ENCODE data around the gene GAB2. TPM values are rescaled to one million over a fixed set of nuclear protein-coding genes. Genes with fewer than 3 reads are reported as not detected.

Gene GAB2
- total and polyA plus RNA-seq, 5 experiments from 2014 or later = 0.16 to 3.0 (median 1.0) TPM; not detected in 1

DNA sequence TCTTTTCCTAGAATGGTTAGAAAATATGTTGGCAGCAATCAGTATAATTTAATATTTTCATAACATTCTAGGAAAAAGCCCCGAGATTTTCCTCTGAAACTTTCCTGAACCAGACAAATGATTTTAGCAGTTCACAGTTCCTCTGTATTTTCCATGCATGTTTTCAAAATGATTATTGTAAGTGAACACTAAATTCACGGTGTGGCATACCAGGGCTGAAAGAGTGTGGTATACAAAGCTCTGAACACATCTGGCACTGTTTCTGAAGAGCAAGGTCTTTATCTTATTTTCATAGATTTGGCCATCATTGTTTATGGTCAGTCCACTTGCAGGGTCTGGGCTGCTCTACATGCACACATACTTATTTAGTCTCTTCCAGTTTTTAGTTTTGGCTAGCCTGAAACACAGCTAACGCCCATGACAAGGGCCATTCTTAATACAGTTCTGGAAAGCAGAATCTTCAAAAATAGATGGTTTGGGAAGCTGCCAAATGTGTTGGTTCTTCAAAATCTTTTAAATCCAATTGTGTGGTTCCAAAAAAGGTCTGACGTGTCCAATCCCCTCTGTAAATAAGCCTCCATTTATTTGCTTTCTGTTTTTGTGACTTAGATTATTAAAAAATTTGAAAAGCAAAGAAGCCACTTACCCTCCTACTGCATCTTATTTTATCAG, 7.9 kb upstream of the GAB2 start:
- peak overlapping the region in 1 of 10 donors; percentile 10 for H3K27ac Mint-ChIP-seq
- peaks cover 0 to 43% (median 2%) of the 10 kb centered on the region in 4 donors for H3K4me1 Mint-ChIP-seq
- no peak overlapping the region for H3K4me3 Mint-ChIP-seq
- DNase-seq = no peak
- H3K36me3 Mint-ChIP-seq = peaks cover 0 to 8% (median 8%) of the 10 kb centered on the region in 3 donors
- ATAC-seq = no peak
- H3K27me3 Mint-ChIP-seq = peaks cover 1 to 25% (median 14%) of the 10 kb centered on the region in 5 donors
- POLR2A ChIA-PET = no interaction called here
- no peaks in the 10 kb centered on the region for H3K9me3 Mint-ChIP-seq

DNA sequence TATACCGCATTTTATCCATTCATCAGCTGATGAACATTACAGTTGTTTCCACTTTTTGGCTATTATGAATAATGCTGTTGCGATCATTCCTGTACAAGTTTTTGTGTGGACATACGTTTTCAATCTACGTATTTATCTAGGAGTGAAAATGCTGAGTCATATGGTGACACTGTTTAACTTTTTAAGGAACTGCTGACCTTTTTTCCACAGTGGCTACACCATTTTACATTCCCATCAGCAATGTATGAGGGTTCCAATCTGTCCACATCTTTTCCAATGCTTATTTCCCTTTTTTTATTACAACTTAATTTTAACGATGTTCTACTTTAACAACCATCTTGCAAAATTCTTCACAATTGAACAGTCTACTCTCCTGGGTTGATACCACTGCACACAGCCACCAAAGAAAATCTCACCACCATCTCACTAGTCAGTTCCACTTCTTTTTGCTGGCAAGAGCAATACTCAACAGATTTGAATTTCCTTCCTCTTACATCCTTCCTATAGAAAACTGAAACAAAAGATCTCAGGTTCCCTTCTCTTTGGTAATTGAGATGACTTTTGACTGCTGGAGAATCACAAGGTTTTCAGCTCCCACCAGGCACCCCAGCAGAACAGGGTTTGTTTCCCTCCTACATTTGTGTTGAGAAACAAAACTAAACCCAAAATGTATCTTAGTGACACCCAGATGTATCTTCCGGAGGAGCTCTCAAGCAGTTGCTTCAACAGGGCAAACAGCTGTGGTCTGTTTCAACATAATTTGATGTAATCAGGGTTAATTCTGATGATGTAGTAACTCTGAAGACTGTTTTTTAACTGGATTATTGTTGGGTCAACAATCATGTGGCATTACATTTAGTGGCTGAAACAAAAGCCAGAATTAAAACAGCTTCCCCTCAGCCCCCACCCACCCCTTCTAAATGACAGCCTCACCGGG, 7.0 kb upstream of the GAB2 start:
- POLR2A ChIA-PET = no interaction called here
- no peaks in the 10 kb centered on the region for H3K9me3 Mint-ChIP-seq
- peaks cover 0 to 45% (median 5%) of the 10 kb centered on the region in 4 donors for H3K4me1 Mint-ChIP-seq
- H3K36me3 Mint-ChIP-seq = peaks cover 0 to 5% (median 3%) of the 10 kb centered on the region in 3 donors
- peaks cover 6 to 34% (median 19%) of the 10 kb centered on the region in 5 donors for H3K27me3 Mint-ChIP-seq
- H3K27ac Mint-ChIP-seq = peak overlapping the region in 1 of 10 donors; percentile 1
- peak overlapping the region in 1 of 10 donors; percentile 56 for H3K4me3 Mint-ChIP-seq
- ATAC-seq (no peak), DNase-seq (no peak)

DNA sequence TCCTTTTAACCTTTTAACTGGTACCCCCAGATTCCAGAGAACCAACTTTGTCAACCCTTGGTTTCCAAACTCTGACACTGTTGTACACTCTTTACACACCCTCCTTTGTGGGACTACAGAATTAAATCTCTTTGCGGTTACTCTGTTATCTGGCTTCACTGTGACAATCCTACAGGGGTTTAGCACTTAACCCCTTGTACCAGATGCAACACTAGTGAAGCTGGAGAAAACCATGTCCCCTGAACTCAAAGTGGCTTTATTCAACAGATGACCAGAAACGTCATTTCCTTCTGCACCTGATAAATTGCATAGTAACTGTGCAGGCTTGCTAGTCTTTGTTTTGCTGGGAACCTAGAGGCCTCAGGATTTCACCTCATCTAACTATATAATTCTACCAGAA, 5.6 kb upstream of the GAB2 start:
- Mint-ChIP-seq H3K27me3 (peaks cover 13 to 45% (median 23%) of the 10 kb centered on the region in 5 donors), H3K36me3 (peaks cover 0 to 3% (median 3%) of the 10 kb centered on the region in 3 donors), H3K4me3 (no peak overlapping the region), H3K9me3 (no peaks in the 10 kb centered on the region), H3K4me1 (peaks cover 6 to 47% (median 10%) of the 10 kb centered on the region in 4 donors), H3K27ac (no peak overlapping the region)
- DNase-seq (no peak), ATAC-seq (no peak)
- POLR2A ChIA-PET = no interaction called here

DNA sequence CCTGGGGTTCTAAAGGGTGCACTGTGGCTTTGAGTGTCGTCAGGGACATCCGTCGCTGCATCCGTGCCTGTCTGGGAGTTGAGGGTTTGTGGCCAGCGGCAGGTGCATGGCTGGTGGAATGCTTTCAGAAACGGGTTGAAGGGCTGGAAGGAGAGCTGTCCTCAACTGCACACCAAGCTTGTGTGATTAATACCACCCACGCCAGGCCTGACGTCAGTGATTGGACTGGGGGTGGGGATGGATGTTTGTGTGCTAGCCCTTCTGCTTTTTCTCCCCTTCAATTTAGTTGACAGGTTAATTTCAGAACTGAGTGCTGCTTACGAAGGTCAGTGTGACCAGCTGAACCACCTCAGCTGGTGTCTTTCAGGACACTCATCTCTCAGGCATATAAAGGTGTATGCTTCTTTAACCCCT, 3.2 kb upstream of the GAB2 start:
- peak in 4 of 10 donors; percentile 1 to 71 (median 21) for DNase-seq
- ATAC-seq = no peak
- Mint-ChIP-seq H3K9me3 (no peaks in the 10 kb centered on the region), H3K36me3 (peaks cover 0 to 3% (median 0%) of the 10 kb centered on the region in 3 donors), H3K27me3 (peaks cover 13 to 45% (median 23%) of the 10 kb centered on the region in 5 donors), H3K4me1 (peaks cover 16 to 54% (median 18%) of the 10 kb centered on the region in 4 donors), H3K27ac (peak overlapping the region in 1 of 10 donors; percentile 4), H3K4me3 (peak overlapping the region in 2 of 10 donors; percentile 2 to 70)
- POLR2A ChIA-PET = no interaction called here

DNA sequence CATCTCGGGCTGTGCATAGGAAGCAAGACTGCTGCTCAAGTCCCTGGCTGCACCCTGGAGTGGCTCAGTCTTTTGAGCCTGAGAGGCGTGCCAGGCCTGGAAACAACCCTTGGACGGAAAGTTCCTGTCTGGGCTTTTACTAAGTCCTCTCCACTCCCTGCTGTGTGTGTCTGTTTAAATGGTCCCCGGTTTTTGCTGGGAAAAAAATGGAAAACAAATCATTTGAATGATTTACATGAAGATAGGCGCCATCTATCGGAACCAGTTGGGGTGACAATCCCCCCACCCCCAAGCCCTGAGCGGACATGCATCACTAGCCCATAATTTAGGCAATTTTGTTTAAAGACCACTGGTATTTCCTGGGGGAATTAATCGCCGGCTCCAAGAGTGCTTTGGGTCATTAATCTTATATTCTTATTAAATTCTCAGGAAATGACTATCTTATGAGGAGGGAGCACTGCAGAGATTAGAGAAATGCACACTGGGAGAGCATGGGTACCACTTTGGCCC, 2.7 kb upstream of the GAB2 start:
- H3K4me1 Mint-ChIP-seq = peaks cover 16 to 55% (median 18%) of the 10 kb centered on the region in 4 donors

DNA sequence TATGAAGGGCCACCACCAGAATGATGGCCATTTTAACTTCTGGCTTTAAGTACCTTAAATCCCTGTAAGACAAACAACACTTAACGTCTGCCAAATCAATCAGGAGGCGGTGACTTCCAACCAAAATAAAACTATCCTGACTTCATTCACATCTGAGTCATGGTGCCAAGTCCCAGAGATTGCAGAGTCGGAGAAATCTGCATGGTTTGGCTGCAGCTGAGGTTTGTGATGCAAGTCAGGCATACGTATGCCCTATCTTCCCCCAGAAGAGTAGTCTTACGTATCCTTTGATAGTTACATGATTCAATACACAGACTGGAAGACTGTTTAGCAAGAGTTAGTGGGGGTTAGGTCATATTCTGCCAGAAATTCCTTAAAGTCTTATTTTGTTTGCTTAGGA, 1.7 kb upstream of the GAB2 start:
- Mint-ChIP-seq H3K4me1 (peaks cover 16 to 54% (median 18%) of the 10 kb centered on the region in 4 donors), H3K27ac (peak overlapping the region in 1 of 10 donors; percentile 48), H3K4me3 (peak overlapping the region in 6 of 10 donors; percentile 10 to 89 (median 83)), H3K36me3 (no peaks in the 10 kb centered on the region), H3K27me3 (peaks cover 13 to 45% (median 23%) of the 10 kb centered on the region in 5 donors), H3K9me3 (no peaks in the 10 kb centered on the region)
- ATAC-seq (no peak), DNase-seq (no peak)
- POLR2A ChIA-PET = interaction anchor here (1.1 to 3.6 kb wide), 2 partner anchors 155 to 425 kb away, joined by 3 to 15 read pairs; partner anchors contain the start of genes INTS4 and NARS2

More for the DNA sequence above, 2.7 kb upstream of the GAB2 start:
- no peak for ATAC-seq
- peak overlapping the region in 3 of 10 donors; percentile 4 to 40 (median 15) for H3K27ac Mint-ChIP-seq
- peak in 9 of 10 donors; percentile 9 to 76 (median 35) for DNase-seq
- peak overlapping the region in 6 of 10 donors; percentile 0 to 70 (median 20) for H3K4me3 Mint-ChIP-seq
- POLR2A ChIA-PET = interaction anchor here (0.6 kb wide), 1 partner anchor 425 kb away, joined by 3 read pairs; no protein-coding TSS in a partner anchor
- H3K36me3 Mint-ChIP-seq = no peaks in the 10 kb centered on the region
- no peaks in the 10 kb centered on the region for H3K9me3 Mint-ChIP-seq
- peaks cover 13 to 45% (median 23%) of the 10 kb centered on the region in 5 donors for H3K27me3 Mint-ChIP-seq

DNA sequence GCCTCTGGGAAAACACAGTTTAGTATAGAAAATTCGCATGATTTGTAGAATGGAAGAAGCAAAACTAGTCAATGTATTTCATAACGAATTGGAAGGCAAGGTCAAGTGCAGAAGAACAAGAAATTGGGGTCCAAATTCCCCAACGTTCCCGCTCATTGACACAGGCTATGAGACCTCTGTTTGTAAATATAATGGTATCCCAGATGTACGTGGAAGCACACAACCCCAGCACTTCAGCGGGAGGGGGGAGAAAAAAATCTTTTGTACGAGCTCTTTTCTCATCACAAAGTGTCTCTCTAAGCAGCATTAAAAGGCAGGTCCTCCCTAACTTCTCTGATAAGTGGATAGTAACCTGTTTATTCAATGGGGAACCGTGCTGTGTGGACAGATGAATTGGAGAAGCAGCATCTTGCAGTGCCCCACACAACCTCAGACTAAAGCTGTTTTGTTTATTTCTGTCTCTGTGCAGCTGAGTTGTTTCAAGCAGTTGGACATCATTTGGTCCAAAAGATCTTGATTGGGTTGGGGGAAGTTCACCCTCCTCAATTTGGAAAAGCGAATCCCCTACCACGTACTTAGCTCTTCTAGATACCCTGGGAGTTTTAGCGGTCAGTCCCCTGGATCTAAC, 1.1 kb upstream of the GAB2 start:
- DNase-seq (no peak), ATAC-seq (no peak)
- POLR2A ChIA-PET = interaction anchor here (1.1 to 3.6 kb wide), 2 partner anchors 156 to 424 kb away, joined by 3 to 15 read pairs; partner anchors contain the start of genes INTS4 and NARS2
- H3K4me3 Mint-ChIP-seq = peak overlapping the region; percentile 63 to 89 (median 82)
- peaks cover 16 to 52% (median 18%) of the 10 kb centered on the region in 4 donors for H3K4me1 Mint-ChIP-seq
- H3K27ac Mint-ChIP-seq = peak overlapping the region in 5 of 10 donors; percentile 44 to 84 (median 69)
- H3K9me3 Mint-ChIP-seq = no peaks in the 10 kb centered on the region
- H3K36me3 Mint-ChIP-seq = no peaks in the 10 kb centered on the region
- H3K27me3 Mint-ChIP-seq = peaks cover 13 to 45% (median 23%) of the 10 kb centered on the region in 5 donors

DNA sequence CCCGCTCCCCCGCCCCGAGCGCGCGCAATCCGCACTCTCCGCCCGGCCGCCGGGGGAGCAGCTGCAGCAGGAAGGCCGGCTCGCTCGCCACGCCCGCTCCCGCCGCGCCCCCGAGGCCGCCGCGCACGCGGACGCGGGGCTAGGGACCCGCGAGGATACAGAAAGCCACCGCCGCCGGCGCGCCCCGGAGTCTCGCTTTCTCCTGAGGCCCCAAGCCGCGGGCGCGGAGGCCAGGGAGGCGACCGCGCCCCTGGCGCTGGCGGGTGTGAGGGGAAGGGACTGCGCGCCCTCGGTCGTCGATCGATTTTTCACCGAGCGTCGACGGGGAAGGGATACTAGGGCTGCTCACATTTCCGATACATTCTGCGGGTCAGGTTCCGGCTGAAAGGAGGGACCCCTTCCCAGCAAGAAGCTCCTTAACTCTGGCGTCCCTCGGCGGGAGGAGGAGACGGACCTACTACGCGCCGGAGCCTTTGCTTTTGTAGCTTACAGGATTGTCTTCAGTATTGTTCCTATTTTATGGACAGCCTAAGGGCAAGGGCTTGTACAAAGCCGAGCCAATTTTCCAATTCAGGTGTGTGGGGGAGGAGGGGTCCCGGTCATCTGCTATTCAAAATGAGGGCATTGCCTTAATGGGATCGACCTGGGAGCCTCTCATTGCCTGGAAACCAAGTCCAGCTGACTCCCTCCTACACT, 416 bp upstream of the GAB2 start:
- H3K27me3 Mint-ChIP-seq = peaks cover 13 to 45% (median 20%) of the 10 kb centered on the region in 5 donors
- peak overlapping the region; percentile 63 to 89 (median 82) for H3K4me3 Mint-ChIP-seq
- H3K9me3 Mint-ChIP-seq = no peaks in the 10 kb centered on the region
- ATAC-seq = peak; percentile 67 to 69
- POLR2A ChIA-PET = interaction anchor here (0.6 to 3.6 kb wide), 3 partner anchors 157 to 423 kb away, joined by 3 to 15 read pairs (median 3); partner anchors contain the start of genes INTS4, NARS2 and NDUFC2
- H3K27ac Mint-ChIP-seq = peak overlapping the region in 6 of 10 donors; percentile 56 to 84 (median 66)
- peak; percentile 61 to 83 (median 74) for DNase-seq
- H3K36me3 Mint-ChIP-seq = no peaks in the 10 kb centered on the region
- peaks cover 16 to 56% (median 18%) of the 10 kb centered on the region in 4 donors for H3K4me1 Mint-ChIP-seq

DNA sequence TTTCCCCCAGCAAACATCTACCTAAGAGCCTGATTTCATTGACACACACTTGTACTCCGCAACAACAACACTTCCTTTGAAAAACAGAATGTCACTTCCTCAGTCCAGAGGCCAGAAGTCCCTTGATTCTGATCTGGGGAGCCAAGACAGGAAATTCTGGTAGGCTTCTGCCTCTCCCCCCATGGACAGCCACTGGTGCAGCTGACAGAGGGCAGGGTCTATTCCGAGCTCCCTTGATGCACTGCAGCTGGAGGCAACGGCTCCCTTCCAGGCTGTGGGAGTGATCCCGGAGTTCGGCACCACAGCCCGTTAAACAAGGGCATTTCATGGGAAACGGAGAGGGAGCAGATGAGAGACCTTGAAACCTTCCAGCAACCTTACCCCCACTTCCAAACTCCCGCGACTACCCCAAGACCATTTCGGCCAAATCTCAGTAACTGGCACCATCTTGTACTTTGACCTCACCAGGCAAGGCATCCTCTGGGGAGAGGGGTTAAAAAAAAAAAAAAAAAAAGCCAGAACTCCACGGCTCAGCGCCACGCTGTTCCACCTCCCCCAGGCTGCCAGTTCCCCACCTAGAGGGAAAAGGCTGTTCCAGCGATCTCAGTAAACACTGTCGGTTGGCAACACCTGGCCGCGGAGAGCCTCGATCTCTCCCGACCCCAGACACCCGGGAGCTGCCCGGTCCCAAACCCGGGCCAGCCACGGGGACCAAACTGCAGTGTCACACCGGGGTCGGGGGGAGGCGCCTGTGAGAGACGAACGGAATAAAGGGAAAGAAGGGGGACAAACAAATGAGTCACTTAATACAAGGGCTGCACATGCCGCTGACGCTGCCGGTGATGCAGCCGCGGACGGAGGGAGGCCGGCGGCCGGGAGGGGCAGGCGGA, 1.1 kb downstream of the GAB2 start:
- Mint-ChIP-seq H3K9me3 (no peaks in the 10 kb centered on the region), H3K4me3 (peak overlapping the region; percentile 82 to 99 (median 92)), H3K4me1 (peaks cover 16 to 54% (median 18%) of the 10 kb centered on the region in 4 donors), H3K27ac (peak overlapping the region; percentile 47 to 90 (median 85)), H3K27me3 (peaks cover 13 to 31% (median 16%) of the 10 kb centered on the region in 5 donors), H3K36me3 (no peaks in the 10 kb centered on the region)
- POLR2A ChIA-PET = interaction anchor here (0.5 to 3.6 kb wide), 3 partner anchors 158 to 213 kb away, joined by 3 to 15 read pairs (median 5); partner anchors contain the start of gene NARS2
- peak; percentile 56 to 67 for ATAC-seq
- peak; percentile 52 to 83 (median 62) for DNase-seq

DNA sequence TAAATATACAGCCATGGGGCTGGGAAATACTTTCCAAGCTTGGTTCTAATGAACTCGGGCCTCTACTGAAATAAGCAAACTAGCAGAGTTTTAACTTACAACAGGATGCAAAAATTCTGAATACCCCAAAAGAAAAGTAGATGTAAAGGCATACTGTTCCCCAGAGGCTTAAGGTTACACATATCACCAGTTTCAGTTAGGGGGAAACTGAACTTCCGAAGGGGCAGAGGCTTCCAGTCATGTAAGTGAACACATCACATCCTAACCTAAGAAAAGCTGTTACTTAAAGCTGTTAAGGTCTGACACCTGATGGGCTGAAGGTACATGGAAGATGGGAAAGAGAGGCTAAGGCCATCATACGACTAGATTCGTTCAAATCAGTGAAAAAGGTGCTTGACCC, 2.3 kb downstream of the GAB2 start:
- Mint-ChIP-seq H3K4me3 (peak overlapping the region in 6 of 10 donors; percentile 56 to 92 (median 70)), H3K27me3 (peaks cover 8 to 19% (median 12%) of the 10 kb centered on the region in 5 donors), H3K9me3 (no peaks in the 10 kb centered on the region), H3K36me3 (no peaks in the 10 kb centered on the region), H3K4me1 (peaks cover 11 to 45% (median 17%) of the 10 kb centered on the region in 4 donors), H3K27ac (peak overlapping the region in 1 of 10 donors; percentile 53)
- DNase-seq (no peak), ATAC-seq (no peak)
- POLR2A ChIA-PET = interaction anchor here (0.6 kb wide), 1 partner anchor 149 kb away, joined by 6 read pairs; no protein-coding TSS in a partner anchor
